Parathyroid adenoma (tissue), 2 donors: ENCODE results near the gene MMADHC.

Experiments
- H2AFZ ChIP-seq: fragments of 300-600 bp; sonication (generic); one replicate; pipeline ENCODE4 v1.7.0; 2017; ENCODE audit warnings: antibody characterized with exemption, mild to moderate bottlenecking
- H3K27ac ChIP-seq: fragments of 300-600 bp; sonication (generic); one replicate; pipeline ENCODE4 v1.7.0; 2017
- H3K27me3 ChIP-seq: fragments of 300-600 bp; sonication (generic); one replicate; pipeline ENCODE4 v1.7.0; 2017; ENCODE audit warnings: low read length; ENCODE audit not compliant: control insufficient read depth, insufficient read depth
- H3K36me3 ChIP-seq: fragments of 300-600 bp; sonication (generic); one replicate; pipeline ENCODE4 v1.7.0; 2017; ENCODE audit warnings: low read length; ENCODE audit not compliant: control insufficient read depth, insufficient read depth
- H3K4me1 ChIP-seq: fragments of 300-600 bp; sonication (generic); one replicate; pipeline ENCODE4 v1.7.0; 2017; ENCODE audit warnings: control low read depth
- H3K4me2 ChIP-seq: fragments of 300-600 bp; sonication (generic); one replicate; pipeline ENCODE4 v1.7.0; 2017; ENCODE audit warnings: low read length
- H3K4me3 ChIP-seq: fragments of 300-600 bp; sonication (generic); one replicate; pipeline ENCODE4 v1.7.0; 2017; ENCODE audit warnings: low read depth, low read length
- H3K79me2 ChIP-seq: fragments of 300-600 bp; sonication (generic); one replicate; pipeline ENCODE4 v1.7.0; 2017; ENCODE audit warnings: control low read depth
- H3K9ac ChIP-seq: fragments of 300-600 bp; sonication (generic); one replicate; pipeline ENCODE4 v1.7.0; 2017; ENCODE audit warnings: mild to moderate bottlenecking
- H3K9me3 ChIP-seq: fragments of 300-600 bp; sonication (generic); one replicate; pipeline ENCODE4 v1.7.0; 2017; ENCODE audit warnings: low read length; ENCODE audit not compliant: control insufficient read depth
- TF ChIP-seq, protein P1 (sequence below): fragments of 300-600 bp; sonication (generic); IDR thresholded peaks from one replicate; pipeline ENCODE4 v1.7.0; 2017; ENCODE audit warnings: antibody characterized with exemption, mild to moderate bottlenecking
- donor health status: primary hyperparathyroidism.

Gene MMADHC

DNA sequence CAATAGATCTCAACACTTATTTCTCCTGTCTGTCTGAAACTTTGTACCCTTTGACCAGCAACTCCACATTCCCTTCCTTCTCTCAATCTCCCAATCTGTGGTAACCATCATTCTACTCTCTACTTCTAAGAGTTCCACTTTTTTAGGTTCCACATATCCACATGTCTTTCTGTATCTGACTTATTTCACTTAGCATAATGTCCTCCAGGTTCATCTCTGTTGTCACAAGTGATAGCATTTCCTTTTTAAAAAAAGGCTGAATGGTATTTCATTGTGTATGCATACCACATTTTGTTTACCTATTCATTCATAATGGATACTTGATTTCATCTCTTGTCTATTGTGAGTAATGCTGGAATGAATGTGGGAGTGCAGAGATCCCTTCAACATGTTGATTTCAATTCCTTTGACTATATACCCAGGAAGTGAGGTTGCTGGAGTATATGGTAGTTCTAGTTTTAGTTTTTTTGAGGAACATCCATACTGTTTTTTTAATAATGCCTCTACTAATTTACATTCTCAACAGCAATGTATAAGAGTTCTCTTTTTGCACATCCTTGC lies 18.8 kb upstream of the MMADHC start:
- H3K4me1 ChIP-seq: no peaks in the 10 kb centered on the region
- no peaks in the 10 kb centered on the region for H3K79me2 ChIP-seq
- H2AFZ ChIP-seq: no peak overlapping the region
- no peak overlapping the region for H3K9ac ChIP-seq
- no peaks in the 10 kb centered on the region for H3K36me3 ChIP-seq
- H3K27me3 ChIP-seq: no peaks in the 10 kb centered on the region
- TF ChIP-seq, protein P1, sequence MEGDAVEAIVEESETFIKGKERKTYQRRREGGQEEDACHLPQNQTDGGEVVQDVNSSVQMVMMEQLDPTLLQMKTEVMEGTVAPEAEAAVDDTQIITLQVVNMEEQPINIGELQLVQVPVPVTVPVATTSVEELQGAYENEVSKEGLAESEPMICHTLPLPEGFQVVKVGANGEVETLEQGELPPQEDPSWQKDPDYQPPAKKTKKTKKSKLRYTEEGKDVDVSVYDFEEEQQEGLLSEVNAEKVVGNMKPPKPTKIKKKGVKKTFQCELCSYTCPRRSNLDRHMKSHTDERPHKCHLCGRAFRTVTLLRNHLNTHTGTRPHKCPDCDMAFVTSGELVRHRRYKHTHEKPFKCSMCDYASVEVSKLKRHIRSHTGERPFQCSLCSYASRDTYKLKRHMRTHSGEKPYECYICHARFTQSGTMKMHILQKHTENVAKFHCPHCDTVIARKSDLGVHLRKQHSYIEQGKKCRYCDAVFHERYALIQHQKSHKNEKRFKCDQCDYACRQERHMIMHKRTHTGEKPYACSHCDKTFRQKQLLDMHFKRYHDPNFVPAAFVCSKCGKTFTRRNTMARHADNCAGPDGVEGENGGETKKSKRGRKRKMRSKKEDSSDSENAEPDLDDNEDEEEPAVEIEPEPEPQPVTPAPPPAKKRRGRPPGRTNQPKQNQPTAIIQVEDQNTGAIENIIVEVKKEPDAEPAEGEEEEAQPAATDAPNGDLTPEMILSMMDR: no peak
- no peak overlapping the region for H3K4me2 ChIP-seq
- no peak overlapping the region for H3K4me3 ChIP-seq
- no peak overlapping the region for H3K27ac ChIP-seq
- H3K9me3 ChIP-seq: no peaks in the 10 kb centered on the region

DNA sequence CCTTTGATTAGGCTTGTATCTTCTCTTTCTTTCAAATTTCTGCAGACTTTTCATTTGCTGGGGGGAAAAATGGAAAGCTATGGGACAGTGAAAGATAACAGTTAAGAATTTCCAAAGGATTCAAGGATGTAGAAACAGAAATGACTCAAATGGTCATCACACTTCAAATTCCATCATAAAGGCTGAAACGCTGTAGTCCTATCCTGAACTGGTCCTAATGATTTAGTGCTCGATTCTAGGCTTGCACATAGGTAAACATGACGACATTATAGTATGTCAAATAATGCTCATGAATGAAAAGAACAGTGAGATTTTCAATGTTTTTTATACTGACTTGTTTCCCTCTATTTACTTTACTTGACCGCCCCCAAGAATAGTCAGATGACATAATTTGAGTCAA lies 15.7 kb upstream of the MMADHC start:
- H3K79me2 ChIP-seq: no peaks in the 10 kb centered on the region
- H3K27me3 ChIP-seq: no peaks in the 10 kb centered on the region
- no peak overlapping the region for H2AFZ ChIP-seq
- H3K9ac ChIP-seq: no peak overlapping the region
- H3K4me2 ChIP-seq: no peak overlapping the region
- no peak overlapping the region for H3K4me3 ChIP-seq
- no peaks in the 10 kb centered on the region for H3K9me3 ChIP-seq
- H3K27ac ChIP-seq: no peak overlapping the region
- no peaks in the 10 kb centered on the region for H3K36me3 ChIP-seq
- TF ChIP-seq, protein P1: no peak
- no peaks in the 10 kb centered on the region for H3K4me1 ChIP-seq

DNA sequence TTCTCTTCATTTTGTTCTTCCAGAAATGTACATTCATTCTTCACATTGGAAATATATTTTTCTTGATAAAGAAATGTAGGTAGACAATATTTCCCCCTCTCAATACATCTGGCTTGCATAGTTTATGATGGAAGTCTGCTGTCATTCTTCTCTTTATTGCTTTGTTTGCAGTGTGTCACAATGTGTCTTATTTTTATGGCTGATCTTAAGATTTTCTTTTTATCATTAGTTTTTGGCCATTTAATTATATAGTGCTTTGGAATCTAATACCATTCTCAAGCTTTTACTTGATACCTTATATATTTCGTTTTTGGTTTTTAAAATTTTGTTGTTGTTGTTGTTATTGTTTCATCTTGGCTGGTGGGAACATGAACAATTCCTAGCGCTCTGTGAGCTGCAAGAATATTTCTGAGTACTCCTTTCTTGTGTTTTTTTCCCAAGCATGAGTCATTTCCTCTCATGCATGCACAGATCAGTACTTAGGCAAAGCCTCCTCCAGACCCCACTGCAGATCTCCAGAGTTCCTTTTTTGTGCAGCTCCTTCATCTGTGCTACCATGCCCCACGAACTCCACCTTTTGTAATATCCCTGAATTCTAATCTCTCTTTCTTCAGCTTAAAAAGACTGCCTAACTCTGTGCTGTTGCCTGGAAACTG lies 13.7 kb upstream of the MMADHC start:
- Histone ChIP-seq H2AFZ (no peak overlapping the region), H3K27me3 (no peaks in the 10 kb centered on the region), H3K4me2 (no peak overlapping the region), H3K27ac (no peak overlapping the region), H3K9ac (no peak overlapping the region), H3K9me3 (no peaks in the 10 kb centered on the region), H3K79me2 (no peaks in the 10 kb centered on the region), H3K4me1 (no peaks in the 10 kb centered on the region), H3K36me3 (no peaks in the 10 kb centered on the region), H3K4me3 (no peak overlapping the region)
- TF ChIP-seq, protein P1: no peak

DNA sequence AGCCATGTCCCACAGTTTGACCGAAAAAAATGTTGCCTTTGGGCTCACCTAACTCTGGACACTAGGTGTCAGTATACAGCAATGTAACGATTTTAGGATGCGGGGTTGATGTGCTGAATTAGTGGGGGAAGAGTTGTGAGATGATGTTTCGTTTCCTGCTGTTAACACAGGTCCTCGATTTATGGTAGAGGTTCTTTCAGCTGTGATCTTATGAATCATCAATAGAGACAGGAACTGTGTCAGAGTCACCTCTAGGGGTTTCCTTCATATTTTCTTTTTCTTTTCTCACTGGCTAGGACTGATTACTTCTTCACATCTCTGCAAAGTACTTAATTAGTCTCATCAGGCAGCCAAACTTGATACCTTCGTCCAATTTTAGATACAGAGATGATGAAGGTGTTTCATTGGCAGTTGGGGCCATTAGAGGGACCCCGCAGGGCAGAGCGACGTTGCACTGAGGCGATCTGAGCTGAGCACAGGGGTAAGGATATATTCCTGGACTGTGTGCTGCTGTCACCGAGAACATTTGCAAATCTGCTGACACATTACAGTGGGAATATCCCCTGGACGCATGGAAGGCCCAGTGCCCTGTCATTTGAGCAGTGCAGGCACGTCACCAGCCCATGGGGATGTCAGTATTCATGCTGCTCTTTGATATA lies 10.2 kb upstream of the MMADHC start:
- Histone ChIP-seq H3K9ac (no peak overlapping the region), H3K4me1 (no peaks in the 10 kb centered on the region), H3K4me2 (peak overlapping the region; percentile 13), H3K9me3 (no peaks in the 10 kb centered on the region), H3K4me3 (no peak overlapping the region), H3K27ac (no peak overlapping the region), H3K27me3 (no peaks in the 10 kb centered on the region), H3K79me2 (no peaks in the 10 kb centered on the region), H3K36me3 (no peaks in the 10 kb centered on the region), H2AFZ (peak overlapping the region; percentile 59)
- TF ChIP-seq, protein P1: peak; percentile 80
